SK-N-SH (cell line): ENCODE results near the gene ZNF561. TPM values are rescaled to one million over a fixed set of nuclear protein-coding genes. Genes with fewer than 3 reads are reported as not detected.
"Not testable (repeated sequence)": the region's sequence is repeated elsewhere in the genome, so short reads cannot be mapped to it uniquely, and the experiment has no call there.

Source experiments
- CTCF ChIA-PET: fragments of 300-600, 350-600 bp; formaldehyde crosslinking; extraction: SDS; loops from one replicate; lab custom pipeline; 2021; lab: Yijun Ruan, JAX
- POLR2A ChIA-PET: fragments of 350-600 bp; sonication (Branson Sonifier 250); formaldehyde crosslinking; extraction: SDS; loops from one replicate; lab custom pipeline; 2020; ENCODE audit warnings: antibody characterized with exemption, inconsistent platforms; lab: Yijun Ruan, JAX
- DNase-seq: peaks from one replicate; pipeline ENCODE4 v3.0.0; 2012
- H2AFZ ChIP-seq: fragments of 200-600 bp; sonication (generic); 2 replicates; pipeline ENCODE4 v1.8.1; 2016; ENCODE audit warnings: antibody characterized with exemption, mild to moderate bottlenecking, low read depth
- H3F3A ChIP-seq: fragments of 200-600 bp; sonication (generic); replicated peaks from 2 replicates; pipeline ENCODE3; 2016; ENCODE audit warnings: antibody characterized with exemption, mild to moderate bottlenecking; ENCODE audit not compliant: insufficient read depth
- H3K27ac ChIP-seq, 2 experiments: fragments of 200-500 bp in 1 of 2; fragments of 200-600 bp in 1 of 2; sonication (Bioruptor generic) in 1 of 2; sonication (generic), shearing (Covaris generic) in 1 of 2; 2 replicates each; pipeline versions ENCODE4 v1.5.1 to v1.6.1; 2014 to 2016; ENCODE audit warnings: low read depth in 2 of 2, inconsistent platforms in 1 of 2, low read length in 1 of 2, mild to moderate bottlenecking in 1 of 2, mixed read lengths in 1 of 2
- H3K27me3 ChIP-seq: fragments of 200-600 bp; sonication (generic), shearing (Covaris generic); 2 replicates; pipeline ENCODE4 v1.6.1; 2016; ENCODE audit warnings: mixed run types; ENCODE audit not compliant: insufficient read depth
- H3K36me3 ChIP-seq, 2 experiments: fragments of 200-500 bp in 1 of 2; fragments of 200-600 bp in 1 of 2; sonication (Bioruptor generic) in 1 of 2; sonication (generic) in 1 of 2; replicated peaks in 1 of 2; 2 replicates each; pipeline versions ENCODE3 to v1.5.1; 2014 to 2016; ENCODE audit warnings: low read length in 1 of 2, mild to moderate bottlenecking in 1 of 2; ENCODE audit not compliant: insufficient read depth in 2 of 2, control insufficient read depth in 1 of 2
- H3K4me1 ChIP-seq, 2 experiments: fragments of 200-500 bp in 1 of 2; fragments of 200-600 bp in 1 of 2; sonication (Bioruptor generic) in 1 of 2; sonication (generic), shearing (Covaris generic) in 1 of 2; 2 replicates each; pipeline versions ENCODE4 v1.5.1 to v1.6.1; 2014 to 2016; ENCODE audit warnings: low read depth in 1 of 2, low read length in 1 of 2, mixed run types in 1 of 2; ENCODE audit not compliant: insufficient read depth in 2 of 2, control insufficient read depth in 1 of 2
- H3K4me2 ChIP-seq: fragments of 200-600 bp; sonication (generic), shearing (Covaris generic); 2 replicates; pipeline ENCODE4 v1.6.1; 2017; ENCODE audit warnings: mixed run types
- H3K4me3 ChIP-seq, 2 experiments: fragments of 200-500 bp in 1 of 2; fragments of 200-600 bp in 1 of 2; sonication (Bioruptor generic) in 1 of 2; sonication (generic), shearing (Covaris generic) in 1 of 2; 2 replicates each; pipeline versions ENCODE4 v1.5.1 to v1.8.1; 2014 to 2016; ENCODE audit warnings: low read depth in 2 of 2, inconsistent platforms in 1 of 2, low read length in 1 of 2, mild to moderate bottlenecking in 1 of 2, mixed read lengths in 1 of 2, moderate library complexity in 1 of 2
- H3K79me2 ChIP-seq: fragments of 200-600 bp; sonication (generic); 2 replicates; pipeline ENCODE4 v1.8.1; 2017; ENCODE audit warnings: mild to moderate bottlenecking; ENCODE audit not compliant: insufficient read depth
- H3K9ac ChIP-seq: fragments of 200-600 bp; sonication (generic); 2 replicates; pipeline ENCODE4 v1.6.1; 2017; ENCODE audit warnings: mixed run types
- H3K9me2 ChIP-seq: fragments of 200-600 bp; sonication (generic); 2 replicates; pipeline ENCODE4 v1.6.1; 2017; ENCODE audit warnings: mixed run types
- H3K9me3 ChIP-seq: fragments of 200-600 bp; sonication (generic); 2 replicates; pipeline ENCODE4 v1.6.1; 2017; ENCODE audit warnings: mixed run types, mild to moderate bottlenecking, moderate library complexity
- H4K20me1 ChIP-seq: fragments of 200-600 bp; sonication (generic); 2 replicates; pipeline ENCODE4 v1.6.1; 2017; ENCODE audit warnings: mild to moderate bottlenecking, mixed run types; ENCODE audit not compliant: insufficient read depth
- GATA2 ChIP-seq: sonication (generic); formaldehyde crosslinking; IDR thresholded peaks from 2 replicates; pipeline ENCODE4 v1.5.0; 2020; ENCODE audit warnings: mild to moderate bottlenecking, missing genetic modification reagents
- RAD21 ChIP-seq: IDR thresholded peaks from 2 replicates; pipeline ENCODE4 v1.6.1; 2012; ENCODE audit warnings: mild to moderate bottlenecking, low read length
- RCOR1 ChIP-seq: fragments of 150-350 bp; IDR thresholded peaks from 2 replicates; pipeline ENCODE4 v1.6.1; 2017; ENCODE audit warnings: antibody characterized with exemption, low read length
- REST ChIP-seq: IDR thresholded peaks from 2 replicates; pipeline ENCODE4 v1.6.1; 2012; ENCODE audit warnings: mild to moderate bottlenecking, low read depth, low read length, moderate library complexity
- RXRA ChIP-seq: IDR thresholded peaks from 2 replicates; pipeline ENCODE4 v1.4.0; 2012; ENCODE audit warnings: low read depth, mild to moderate bottlenecking, borderline replicate concordance
- TEAD4 ChIP-seq: IDR thresholded peaks from 2 replicates; pipeline ENCODE4 v1.4.0; 2012; ENCODE audit warnings: mild to moderate bottlenecking, borderline replicate concordance; ENCODE audit not compliant: insufficient read depth
- WGBS: methylation state at CpG from one replicate; pipeline ENCODE4 v1.1.6; 2017; ENCODE audit warnings: low lambda C conversion rate; 5-methylcytosine and 5-hydroxymethylcytosine counted together
- polyA plus RNA-seq, 3 experiments: library from polyadenylated mRNA; depleted of rRNA; stranded (reverse); fragments of >200 nt; gene quantifications; 2 replicates each; pipeline ENCODE4 v1.2.3, GENCODE V29; 2012

ZNF561 gene
- polyA plus RNA-seq, 1 of the 3 experiments (the other 2 are of a cell fraction), result 18.0 TPM

- DNase-seq, H3K4me2 ChIP-seq, H2AFZ ChIP-seq, H3K4me1 ChIP-seq, H3K4me3 ChIP-seq, H3K9me3 ChIP-seq, H3K27me3 ChIP-seq, H3K9ac ChIP-seq, H3F3A ChIP-seq, H3K9me2 ChIP-seq, H4K20me1 ChIP-seq, POLR2A ChIA-PET, H3K27ac ChIP-seq: not testable (repeated sequence)
- peaks cover 30% of the 10 kb centered on the region; the same call in 1 of the 2 replicates for H3K79me2 ChIP-seq
- peaks cover 37 to 84% of the 10 kb centered on the region in 2 experiments for H3K36me3 ChIP-seq
- 98% methylated on average over 5 of the region's 5 CpGs for WGBS
- CTCF ChIA-PET, result interaction anchor here (0.7 kb wide), 1 partner anchor 35 kb away, joined by 3 read pairs; no protein-coding TSS in a partner anchor
Measured at GRCh38 chr19:9653066-9653555, 32.1 kb upstream of the ZNF561 start.

GRCh38 chr19:9651464-9651863 is 30.4 kb upstream of the ZNF561 start:
- CTCF ChIA-PET, result interaction anchor here (1.4 kb wide), 1 partner anchor 26 kb away, joined by 7 read pairs; no protein-coding TSS in a partner anchor
- not testable (repeated sequence) for H3K9me2 ChIP-seq

GRCh38 chr19:9650345-9650744 is 29.3 kb upstream of the ZNF561 start:
- H3K4me3 ChIP-seq, result no peak overlapping the region
- no peak overlapping the region for H2AFZ ChIP-seq
- no peaks in the 10 kb centered on the region for H3K4me1 ChIP-seq
- H3K9ac ChIP-seq, result no peak overlapping the region
- H3K27me3 ChIP-seq, result no peaks in the 10 kb centered on the region
- no peak overlapping the region for H3K4me2 ChIP-seq
- WGBS, result 75% methylated on average over 2 of the region's 5 CpGs
- peaks cover 17% of the 10 kb centered on the region; the same call in 1 of the 2 replicates for H3K79me2 ChIP-seq
- DNase-seq, result no peak
- H3K9me3 ChIP-seq, result peaks cover 9% of the 10 kb centered on the region; the same call in 1 of the 2 replicates
- peaks cover 32 to 78% of the 10 kb centered on the region in 2 experiments for H3K36me3 ChIP-seq
- no peak overlapping the region for H3K27ac ChIP-seq
- ChIA-PET POLR2A (no interaction called here), CTCF (no interaction called here)
- H4K20me1 ChIP-seq, result no peaks in the 10 kb centered on the region
- TF ChIP-seq RXRA (no peak), TEAD4 (no peak), GATA2 (CRISPR knock-in tag) (no peak), RCOR1 (no peak), REST (no peak), RAD21 (no peak)
- H3K9me2 ChIP-seq, result no peaks in the 10 kb centered on the region
- H3F3A ChIP-seq, result peaks cover 5% of the 10 kb centered on the region

More at GRCh38 chr19:9651464-9651863, 30.4 kb upstream of the ZNF561 start:
- WGBS, result 91% methylated on average over 3 of the region's 3 CpGs
- POLR2A ChIA-PET, result interaction anchor here (1.0 kb wide), 1 partner anchor 9 kb away, joined by 3 read pairs; no protein-coding TSS in a partner anchor
- H3F3A ChIP-seq, H3K4me3 ChIP-seq, H3K27ac ChIP-seq, H3K27me3 ChIP-seq, H3K9ac ChIP-seq, H3K4me2 ChIP-seq, H3K9me3 ChIP-seq, H4K20me1 ChIP-seq, DNase-seq, H2AFZ ChIP-seq, H3K4me1 ChIP-seq: not testable (repeated sequence)
- Histone ChIP-seq H3K36me3 (peaks cover 37 to 81% of the 10 kb centered on the region in 2 experiments), H3K79me2 (peaks cover 17% of the 10 kb centered on the region; the same call in 1 of the 2 replicates)
